K562 (cell line): Measurements from ENCODE around the gene RGR. TPM values are rescaled to one million over a fixed set of nuclear protein-coding genes. Genes with fewer than 3 reads are reported as not detected.
A peak's percentile ranks its signal among the peaks of the same experiment; 100 is the strongest.

Experiments
- ATF7 ChIP-seq: fragments of 450-650 bp; IDR thresholded peaks from 2 replicates; pipeline ENCODE4 v1.7.1; 2014; ENCODE audit warnings: mild to moderate bottlenecking, moderate library complexity
- BHLHE40 ChIP-seq: IDR thresholded peaks from 2 replicates; pipeline ENCODE4 v1.6.1; 2011; ENCODE audit warnings: low read length, improper control_type of control experiment
- CBFA2T2 ChIP-seq: fragments of 450-650 bp; conservative IDR thresholded peaks from 2 replicates; pipeline ENCODE4 v1.6.1; 2017; ENCODE audit warnings: mild to moderate bottlenecking
- FOXO4 ChIP-seq: fragments of 450-650 bp; formaldehyde crosslinking; IDR thresholded peaks from 2 replicates; pipeline ENCODE4 v1.4.0; 2020; ENCODE audit warnings: mild to moderate bottlenecking, moderate library complexity
- HES1 ChIP-seq: fragments of 450-650 bp; IDR thresholded peaks from 2 replicates; pipeline ENCODE4 v1.6.1; 2016; ENCODE audit warnings: low read depth, mild to moderate bottlenecking, moderate library complexity
- KDM4B ChIP-seq, 2 experiments: fragments of 450-650 bp in 1 of 2; sonication (generic) in 1 of 2; IDR thresholded peaks; 2 replicates each; pipeline ENCODE4 v1.6.1; 2016 to 2017; ENCODE audit warnings: borderline replicate concordance in 2 of 2, antibody characterized with exemption in 1 of 2, low read depth in 1 of 2, mild to moderate bottlenecking in 1 of 2
- MTA3 ChIP-seq: fragments of 450-650 bp; formaldehyde crosslinking; IDR thresholded peaks from 2 replicates; pipeline ENCODE4 v1.6.1; 2017; ENCODE audit warnings: mild to moderate bottlenecking, borderline replicate concordance
- NFATC3 ChIP-seq: fragments of 450-650 bp; IDR thresholded peaks from 2 replicates; pipeline ENCODE4 v1.6.1; 2017; ENCODE audit warnings: mild to moderate bottlenecking
- SMAD3 ChIP-seq: fragments of 450-650 bp; formaldehyde crosslinking; conservative IDR thresholded peaks from 2 replicates; pipeline ENCODE4 v1.4.0; 2020; ENCODE audit warnings: mild to moderate bottlenecking
- SNIP1 ChIP-seq: fragments of 450-650 bp; IDR thresholded peaks from 2 replicates; pipeline ENCODE4 v1.7.1; 2017; ENCODE audit warnings: low read depth, mild to moderate bottlenecking
- SRF ChIP-seq, 2 experiments: fragments of 250-450, 450-650 bp in 1 of 2; sonication (Bioruptor Pico) in 1 of 2; sonication (generic) in 1 of 2; formaldehyde crosslinking; IDR thresholded peaks; 2 replicates each; pipeline versions ENCODE4 v1.5.0 to v1.5.1; 2020 to 2022; ENCODE audit warnings: mild to moderate bottlenecking in 1 of 2, missing genetic modification reagents in 1 of 2
- STAT5B ChIP-seq: fragments of 250-450 bp; sonication (Bioruptor Pico); IDR thresholded peaks from 2 replicates; pipeline ENCODE4 v1.8.0; 2021; ENCODE audit warnings: mild to moderate bottlenecking, inconsistent platforms
- TCFL5 ChIP-seq: fragments of 250-450 bp; sonication (Bioruptor Pico); conservative IDR thresholded peaks from 2 replicates; pipeline ENCODE4 v1.6.1; 2021; ENCODE audit warnings: mild to moderate bottlenecking, moderate library complexity, matching md5 sums
- ZBTB8A ChIP-seq: fragments of 450-650 bp; IDR thresholded peaks from 2 replicates; pipeline ENCODE4 v1.6.1; 2018; ENCODE audit warnings: mild to moderate bottlenecking, moderate library complexity; ENCODE audit not compliant: partially characterized antibody
- ZNF212 ChIP-seq: fragments of 450-650 bp; formaldehyde crosslinking; IDR thresholded peaks from 2 replicates; pipeline ENCODE4 v1.4.0; 2020; ENCODE audit warnings: mild to moderate bottlenecking
- ZNF318 ChIP-seq, 2 experiments: fragments of 450-650 bp; IDR thresholded peaks; 2 replicates each; pipeline ENCODE4 v1.6.1; 2016; ENCODE audit warnings: mild to moderate bottlenecking in 2 of 2, borderline replicate concordance in 1 of 2, low read depth in 1 of 2, moderate library complexity in 1 of 2
- ZNF589 ChIP-seq: fragments of 200-800 bp; sonication (Bioruptor generic); IDR thresholded peaks from 2 replicates; pipeline ENCODE4 v1.6.1; 2016; ENCODE audit warnings: low read depth, missing genetic modification characterization, missing compliant biosample characterization
- ZNF699 ChIP-seq: fragments of 250-450 bp; sonication (Bioruptor Pico); IDR thresholded peaks from 2 replicates; pipeline ENCODE4 v1.8.0; 2021; ENCODE audit warnings: mild to moderate bottlenecking, moderate library complexity; ENCODE audit not compliant: insufficient replicate concordance
- ZNF77 ChIP-seq: fragments of 250-450 bp; sonication (Bioruptor Pico); IDR thresholded peaks from 2 replicates; pipeline ENCODE4 v1.5.0; 2020
- ZNF780A ChIP-seq: fragments of 250-450 bp; sonication (Bioruptor Pico); IDR thresholded peaks from 2 replicates; pipeline ENCODE4 v1.5.0; 2021; ENCODE audit warnings: mild to moderate bottlenecking
- polyA plus RNA-seq, 8 experiments: library from polyadenylated mRNA; depleted of rRNA in 4 of 8; stranded (reverse) in 5 of 8; unstranded in 3 of 8; fragments of >200 nt; fragmentation: Nextera tagmentation in 2 of 8; fragmentation: Illumina TruSeq in 1 of 8; extraction: Ambion mirVana in 2 of 8; extraction: Trizol in 1 of 8; gene quantifications; 2 replicates each; pipeline versions ENCODE4 v1.2.1 to v1.2.3, GENCODE V29; 2011 to 2014; ENCODE audit warnings: inconsistent platforms in 1 of 8, missing spikeins in 1 of 8
- total RNA-seq, 7 experiments: library from RNA; depleted of rRNA in 6 of 7; stranded (reverse); fragments of >200 nt in 6 of 7; fragmentation: Illumina TruSeq in 2 of 7; extraction: Trizol in 2 of 7; gene quantifications; 2 replicates each; pipeline versions ENCODE4 v1.2.1 to v1.2.3, GENCODE V29; 2011 to 2021; ENCODE audit warnings: low replicate concordance in 1 of 7

RGR gene
- total and polyA plus RNA-seq, 9 of the 15 experiments (the other 6 are each of a cell fraction or from before 2014, with no cell fraction given) = not detected

DNA sequence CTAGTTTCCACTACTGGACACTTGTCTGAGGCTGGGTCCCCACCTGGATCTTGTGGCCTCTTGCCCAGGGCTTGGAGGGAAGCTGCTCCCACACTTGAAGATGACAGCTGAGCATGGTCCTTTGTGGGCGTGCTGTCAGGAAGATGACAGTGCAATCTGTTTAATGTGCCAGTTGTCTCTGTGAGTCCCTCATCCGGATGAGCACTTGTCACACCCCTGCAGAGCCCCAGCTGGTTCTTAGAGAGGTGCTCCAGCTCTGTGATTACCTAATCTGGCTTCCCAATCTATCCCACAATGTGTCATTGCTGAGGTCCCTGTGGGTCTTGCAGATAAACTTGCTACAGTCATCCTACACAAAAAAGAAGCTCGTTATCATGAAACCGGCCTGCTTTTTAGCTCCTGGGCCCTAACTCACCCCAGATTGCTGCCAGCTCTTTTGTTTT lies 48.7 kb downstream of the RGR start (continued):
- TF ChIP-seq ZNF589 (CRISPR knock-in tag) = peak; percentile 97
- TF ChIP-seq FOXO4 (CRISPR knock-in tag) = no peak
- no peak for TF ChIP-seq ZNF780A (CRISPR knock-in tag)
- TF ChIP-seq SNIP1 = no peak
- TF ChIP-seq SMAD3 = peak; percentile 96
- no peak for TF ChIP-seq ZNF699 (CRISPR knock-in tag)
- 0 out of 2 replicates have a peak, but pooled peaks have one; percentile 56 for TF ChIP-seq ZNF212 (CRISPR knock-in tag)
- peak; percentile 94 for TF ChIP-seq HES1
- no peak for TF ChIP-seq TCFL5 (CRISPR knock-in tag)
- TF ChIP-seq ZNF318 (IDR thresholded peaks at IDR 0.05; ENCODE audit: borderline replicate concordance in 1 of 2, low read depth in 1 of 2) = peak in 1 of 2 experiments; percentile 99; a peak in 2 of 4 replicates
- TF ChIP-seq SRF (CRISPR knock-in tag; IDR thresholded peaks at IDR 0.05) = peak in 1 of 2 experiments; percentile 53; a peak in 1 of 4 replicates
- TF ChIP-seq MTA3 = peak; percentile 94
- peak; percentile 87 for TF ChIP-seq BHLHE40
- TF ChIP-seq NFATC3 = no peak
- no peak for TF ChIP-seq ZBTB8A
- TF ChIP-seq CBFA2T2 = peak; percentile 99
- TF ChIP-seq ZNF77 (CRISPR knock-in tag) = no peak
- peak; percentile 97 for TF ChIP-seq ATF7
- peak in 1 of 2 experiments; percentile 35; a peak in 1 of 4 replicates for TF ChIP-seq KDM4B (IDR thresholded peaks at IDR 0.05; ENCODE audit: borderline replicate concordance in 2 of 2, low read depth in 1 of 2)
- TF ChIP-seq STAT5B = no peak
